Measurements from ENCODE around the gene CCNY.
A peak's percentile ranks its signal among the peaks of the same experiment; 100 is the strongest.

Gene CCNY

GRCh38 chr10:35356725-35357092, 20.4 kb downstream of the CCNY start:
- DNase-seq = no peak

GRCh38 chr10:35359056-35359455, 22.7 kb downstream of the CCNY start:
- DNase-seq = no peak

GRCh38 chr10:35359873-35360272, 23.6 kb downstream of the CCNY start:
- no peak for DNase-seq

GRCh38 chr10:35362701-35363350, 26.5 kb downstream of the CCNY start:
- no peak for DNase-seq

GRCh38 chr10:35363587-35363986, 27.3 kb downstream of the CCNY start:
- no peak for DNase-seq

GRCh38 chr10:35364808-35365207, 28.5 kb downstream of the CCNY start:
- DNase-seq = no peak

GRCh38 chr10:35365994-35366393, 29.7 kb downstream of the CCNY start:
- DNase-seq = no peak

GRCh38 chr10:35367107-35367859, 31.0 kb downstream of the CCNY start:
- DNase-seq = no peak

- DNase-seq = no peak
Measured at GRCh38 chr10:35367982-35368381, 31.7 kb downstream of the CCNY start.

- no peak for DNase-seq
Measured at GRCh38 chr10:35368485-35369048, 32.3 kb downstream of the CCNY start.

- no peak for DNase-seq
Measured at GRCh38 chr10:35369049-35369611, 32.8 kb downstream of the CCNY start.

- DNase-seq = no peak
Measured at GRCh38 chr10:35371731-35372130, 35.4 kb downstream of the CCNY start.

GRCh38 chr10:35372329-35372728, 36.0 kb downstream of the CCNY start:
- DNase-seq = no peak

GRCh38 chr10:35375091-35375765, 38.9 kb downstream of the CCNY start:
- DNase-seq = no peak

GRCh38 chr10:35377050-35377728, 40.9 kb downstream of the CCNY start:
- DNase-seq = no peak

GRCh38 chr10:35378541-35379210, 42.4 kb downstream of the CCNY start:
- no peak for DNase-seq

GRCh38 chr10:35379226-35380137, 43.2 kb downstream of the CCNY start:
- DNase-seq = peak; percentile 37

GRCh38 chr10:35382096-35382495, 45.8 kb downstream of the CCNY start:
- DNase-seq = no peak

GRCh38 chr10:35384265-35384868, 48.1 kb downstream of the CCNY start:
- no peak for DNase-seq

- DNase-seq = no peak
Measured at GRCh38 chr10:35386594-35387174, 50.4 kb downstream of the CCNY start.
